ENCODE measurements around the gene RAPGEF2. TPM values are rescaled to one million over a fixed set of nuclear protein-coding genes. Genes with fewer than 3 reads are reported as not detected.

Gene RAPGEF2
- total and polyA plus RNA-seq, 2 of the 8 experiments (the other 6 are each of a cell fraction or from before 2014, with no cell fraction given) = 24.4 to 48.6 TPM

- Histone ChIP-seq H3K79me2 (ENCODE audit: control insufficient read depth in 1 of 2, insufficient read depth in 2 of 2, low read length in 2 of 2) (peaks cover 0 to 29% of the 10 kb centered on the region in 2 experiments; a peak in 3 of 4 replicates), H2BK12ac (ENCODE audit: low read depth, low read length) (no peak overlapping the region), H3K4me3 (ENCODE audit: extremely low read depth in 1 of 4, insufficient read depth in 2 of 4, low read depth in 3 of 4, low read length in 4 of 4) (no peak overlapping the region), H3K23ac (ENCODE audit: insufficient read length) (no peak overlapping the region), H4K8ac (ENCODE audit: extremely low read depth, insufficient read depth, low read length) (no peak overlapping the region), H3K9me3 (ENCODE audit: insufficient read depth in 2 of 2, low read depth in 1 of 2, low read length in 1 of 2) (no peaks in the 10 kb centered on the region), H3K79me1 (ENCODE audit: low read depth, low read length) (no peaks in the 10 kb centered on the region; the same call in 1 of the 2 replicates), H2BK20ac (ENCODE audit: low read length) (no peak overlapping the region), H3K4me2 (ENCODE audit: insufficient read depth in 1 of 2, low read depth in 2 of 2, low read length in 2 of 2) (no peak overlapping the region), H3K56ac (replicated peaks; ENCODE audit: insufficient read length, low read depth, low read length) (no peak overlapping the region), H3K4me1 (replicated peaks in 1 of 4; ENCODE audit: control insufficient read depth in 3 of 4, insufficient read depth in 4 of 4, low read length in 3 of 4) (peaks cover 0 to 5% (median under 1%) of the 10 kb centered on the region in 4 experiments; a peak in 3 of 7 replicates), H3K4ac (replicated peaks; ENCODE audit: insufficient read length, low read depth, low read length) (no peak overlapping the region), H2AFZ (ENCODE audit: low read length) (no peak overlapping the region), H4K20me1 (replicated peaks in 1 of 2; ENCODE audit: control insufficient read depth in 1 of 2, insufficient read depth in 2 of 2, low read length in 2 of 2) (peaks cover 0 to 1% of the 10 kb centered on the region in 2 experiments), H3K18ac (ENCODE audit: extremely low read depth, low read length) (no peak overlapping the region), H2AK5ac (ENCODE audit: low read depth, low read length) (no peak overlapping the region), H3K36me3 (ENCODE audit: control insufficient read depth in 2 of 4, insufficient read depth in 4 of 4, low read length in 3 of 4) (peaks cover 0 to 3% (median 1%) of the 10 kb centered on the region in 4 experiments; a peak in 3 of 8 replicates), H2BK15ac (ENCODE audit: low read length) (no peak overlapping the region), H2BK5ac (ENCODE audit: low read depth, low read length) (no peak overlapping the region), H3K9ac (replicated peaks in 1 of 4; ENCODE audit: extremely low read depth in 1 of 4, low read depth in 3 of 4, low read length in 3 of 4) (no peak overlapping the region), H3K27me3 (replicated peaks in 1 of 4; ENCODE audit: control insufficient read depth in 3 of 4, extremely low read depth in 1 of 4, insufficient read depth in 3 of 4, low read length in 3 of 4) (peaks cover 0 to 1% (median 0%) of the 10 kb centered on the region in 4 experiments; a peak in 1 of 7 replicates), H3K23me2 (ENCODE audit: low read depth, low read length) (no peaks in the 10 kb centered on the region), H4K91ac (replicated peaks; ENCODE audit: insufficient read length, low read length) (no peak overlapping the region), H2BK120ac (replicated peaks; ENCODE audit: low read depth, low read length) (no peak overlapping the region), H3K27ac (ENCODE audit: low read depth, low read length) (no peak overlapping the region), H3K14ac (ENCODE audit: insufficient read length) (no peak overlapping the region), H4K5ac (ENCODE audit: insufficient read length, low read depth, low read length) (no peak overlapping the region)
- ChIA-PET POLR2A (ENCODE audit: partially characterized antibody) (no interaction called here), CTCF (ENCODE audit: partially characterized antibody) (interaction anchor here (0.6 to 1.1 kb wide), 5 partner anchors 10 to 550 kb away, joined by 3 to 4 read pairs (median 3); no protein-coding TSS in a partner anchor)
- DNase-seq (ENCODE audit: low read depth in 1 of 2, low spot score in 2 of 2) (no peak), FAIRE-seq (no peak)
- 90% methylated on average over 4 of the region's 4 CpGs; no CpG with 5 or more reads in 1 of the 2 experiments for WGBS, 2 experiments (ENCODE audit: extremely low coverage in 1 of 2, insufficient coverage in 1 of 2, insufficient read length in 1 of 2, insufficient replicate concordance in 2 of 2, low coverage in 1 of 2, low lambda C conversion rate in 2 of 2, missing lambda C conversion rate in 1 of 2)
- TF ChIP-seq TEAD4 (IDR thresholded peaks at IDR 0.05; ENCODE audit: low read depth, low read length) (no peak), CHD2 (IDR thresholded peaks at IDR 0.05; ENCODE audit: low read length) (no peak)
These were observed 103.6 kb downstream of the RAPGEF2 start for GRCh38 chr4:159206427-159206871.

Measured in H1 (cell line).